ENCODE measurements around the gene CDCA5.
"Not testable (repeated sequence)": the region's sequence is repeated elsewhere in the genome, so short reads cannot be mapped to it uniquely, and the experiment has no call there.

The CDCA5 gene

DNA sequence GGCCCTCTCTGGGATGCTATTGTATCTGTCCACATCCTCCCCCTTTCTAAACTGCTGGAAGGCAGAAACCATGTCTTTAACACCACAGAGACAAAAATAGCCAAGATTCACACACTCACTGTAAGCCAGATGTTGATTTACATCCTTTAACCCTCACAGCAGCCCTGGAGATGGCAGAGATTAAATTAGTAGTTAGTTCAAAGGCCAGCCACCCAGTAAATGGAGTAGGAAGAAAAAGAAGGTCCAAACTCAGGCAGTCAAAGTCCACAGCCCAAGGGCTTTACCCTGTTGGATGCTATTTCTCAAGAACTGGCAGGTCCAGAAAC, 35.8 kb upstream of the CDCA5 start:
- no peak for TF ChIP-seq PAX5 (IDR thresholded peaks at IDR 0.05; ENCODE audit: insufficient read depth, low read length, severe bottlenecking)
- TF ChIP-seq TAF1 (IDR thresholded peaks at IDR 0.05; ENCODE audit: low read depth, low read length), result no peak
- TF ChIP-seq SPI1 (IDR thresholded peaks at IDR 0.05; ENCODE audit: low read depth, low read length), result no peak
- TF ChIP-seq POLR2AphosphoS5 (IDR thresholded peaks at IDR 0.05; ENCODE audit: low read depth, low read length), result no peak
- TF ChIP-seq POLR2A (IDR thresholded peaks at IDR 0.05; ENCODE audit: low read depth, low read length), result no peak
- TF ChIP-seq POU2F2 (IDR thresholded peaks at IDR 0.05; ENCODE audit: low read depth, low read length), result no peak
- DNase-seq (ENCODE audit: insufficient read length, low spot score) (no peak), FAIRE-seq (no peak)

DNA sequence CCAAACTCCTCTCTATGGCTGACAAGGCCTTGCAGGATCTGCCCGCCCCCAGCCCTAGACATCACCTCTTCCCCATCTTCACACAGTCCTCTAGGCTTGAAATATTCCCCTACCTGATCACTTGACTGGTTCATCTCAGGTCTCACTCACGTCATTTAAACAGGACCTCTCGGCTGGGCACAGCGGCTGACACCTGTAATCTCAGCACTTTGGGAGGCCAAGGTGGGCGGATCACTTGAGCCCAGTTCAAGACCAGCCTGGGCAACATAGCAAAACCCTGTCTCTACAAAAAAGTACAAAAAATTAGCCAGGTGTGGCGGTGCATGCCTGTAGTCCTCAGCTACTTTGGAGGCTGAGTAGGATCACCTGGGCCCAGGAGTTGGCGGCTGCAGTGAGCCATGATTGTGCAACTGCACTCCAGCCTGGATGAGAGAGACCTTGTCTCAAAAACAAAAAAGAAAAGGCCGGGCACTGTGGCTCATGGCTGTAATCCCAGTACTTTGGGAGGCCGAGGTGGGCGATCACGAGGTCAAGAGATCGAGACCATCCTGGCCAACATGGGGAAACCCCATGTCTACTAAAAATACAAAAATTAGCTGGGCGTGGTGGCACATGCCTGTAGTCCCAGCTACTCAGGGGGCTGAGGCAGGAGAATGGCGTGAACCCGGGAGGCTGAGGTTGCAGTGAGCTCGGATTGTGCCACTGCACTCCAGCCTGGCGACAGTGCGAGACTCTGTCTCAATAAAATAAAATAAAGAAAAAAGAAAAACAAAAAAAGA, 35.2 kb upstream of the CDCA5 start:
- FAIRE-seq; DNase-seq (ENCODE audit: insufficient read length, low spot score): not testable (repeated sequence)
- TF ChIP-seq POLR2A (IDR thresholded peaks at IDR 0.05; ENCODE audit: low read depth, low read length) (peak; percentile 22), POLR2AphosphoS5 (IDR thresholded peaks at IDR 0.05; ENCODE audit: low read depth, low read length) (peak; percentile 53; the same call in 1 of the 2 replicates)

DNA sequence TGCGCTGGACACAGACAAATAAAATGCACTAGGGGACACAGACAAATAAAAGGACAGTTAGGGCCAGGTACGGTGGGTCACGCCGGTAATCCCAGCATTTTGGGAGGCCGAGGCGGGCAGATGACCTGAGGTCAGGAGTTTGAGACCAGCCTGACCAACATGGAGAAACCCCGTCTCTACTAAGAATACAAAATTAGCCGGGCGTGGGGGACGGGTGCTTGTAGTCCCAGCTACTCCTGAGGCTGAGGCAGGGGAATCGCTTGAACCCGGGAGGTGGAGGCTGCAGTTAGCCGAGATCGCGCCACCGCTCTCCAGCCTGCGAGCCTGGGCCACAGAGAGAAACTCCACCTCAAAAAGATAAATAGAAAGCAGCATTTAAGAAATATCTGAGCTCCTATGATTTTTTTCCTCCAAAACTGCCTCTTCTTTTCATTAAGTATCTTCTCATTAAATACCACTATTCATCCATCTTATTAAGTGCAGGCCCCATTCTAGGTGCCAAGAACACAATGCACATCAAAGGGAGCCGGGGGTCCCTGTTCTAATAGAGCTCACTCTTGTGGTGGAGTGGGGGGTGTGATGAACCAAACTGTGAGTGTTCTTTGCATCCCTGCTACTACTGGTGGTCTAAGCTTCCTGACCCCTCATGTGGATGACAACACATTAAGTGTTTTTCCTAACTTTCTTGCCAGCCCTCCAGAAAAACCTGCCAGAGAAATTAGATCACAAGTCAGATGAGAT, 34.4 kb upstream of the CDCA5 start:
- TF ChIP-seq PAX5 (IDR thresholded peaks at IDR 0.05; ENCODE audit: insufficient read depth, low read length, severe bottlenecking) (no peak), POLR2AphosphoS5 (IDR thresholded peaks at IDR 0.05; ENCODE audit: low read depth, low read length) (no peak), POU2F2 (IDR thresholded peaks at IDR 0.05; ENCODE audit: low read depth, low read length) (no peak), SPI1 (IDR thresholded peaks at IDR 0.05; ENCODE audit: low read depth, low read length) (no peak), TAF1 (IDR thresholded peaks at IDR 0.05; ENCODE audit: low read depth, low read length) (no peak), POLR2A (IDR thresholded peaks at IDR 0.05; ENCODE audit: low read depth, low read length) (no peak)
- FAIRE-seq, result no peak
- DNase-seq (ENCODE audit: insufficient read length, low spot score), result no peak

DNA sequence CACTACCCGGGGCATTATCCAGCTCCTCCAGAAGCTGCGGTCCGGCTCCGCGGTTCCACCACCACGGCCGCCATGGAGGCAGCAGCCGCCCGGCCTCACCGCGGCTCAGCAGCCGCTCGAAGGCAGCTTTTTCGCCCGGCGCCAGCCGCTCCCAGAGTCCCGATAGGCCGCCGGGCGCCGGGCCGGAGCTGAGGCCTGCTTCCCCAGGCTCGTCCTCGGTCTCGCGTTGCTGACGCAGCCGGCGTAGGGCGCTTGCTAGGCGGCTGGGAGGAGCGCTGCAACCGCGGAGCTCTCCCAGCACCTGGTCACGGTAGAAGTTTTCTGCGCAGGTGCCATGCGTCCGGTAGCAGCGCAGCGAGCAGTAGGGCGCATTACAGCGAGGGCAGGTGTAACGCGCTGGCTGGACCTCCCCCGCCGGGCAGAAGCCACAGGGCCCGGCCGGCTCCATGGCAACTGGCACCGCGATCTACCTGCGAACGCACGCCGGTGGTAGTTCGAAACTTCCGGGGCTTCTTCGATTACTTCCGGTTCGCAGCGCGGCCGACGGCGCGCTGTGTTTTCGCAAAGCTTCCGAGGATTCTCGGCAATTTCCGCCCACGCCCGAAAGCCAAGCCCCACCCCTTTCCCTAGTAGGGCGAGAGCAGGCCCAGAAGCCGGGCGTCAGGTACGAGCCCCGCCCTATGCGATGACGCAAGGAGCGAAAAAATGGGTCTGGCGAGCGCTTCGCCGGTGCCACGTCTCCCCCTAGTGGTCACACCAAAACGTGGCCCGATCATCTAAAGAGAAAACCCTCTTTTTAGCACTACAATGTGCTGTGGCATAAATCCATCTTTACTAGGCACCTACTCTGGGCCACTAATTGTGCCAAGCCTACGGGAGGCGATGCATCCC, 33.6 kb upstream of the CDCA5 start, which contains the start of gene ZNHIT2:
Gene ZNHIT2, minus strand, starts transcription at position 496 of the 891 bp plus-strand sequence. Its CDS starts 48 bp downstream, at position 448.
- peak; percentile 84 for DNase-seq (ENCODE audit: insufficient read length, low spot score)
- TF ChIP-seq POLR2AphosphoS5 (IDR thresholded peaks at IDR 0.05; ENCODE audit: low read depth, low read length) (peak; percentile 96), POU2F2 (IDR thresholded peaks at IDR 0.05; ENCODE audit: low read depth, low read length) (peak; percentile 81), POLR2A (IDR thresholded peaks at IDR 0.05; ENCODE audit: low read depth, low read length) (peak; percentile 95), TAF1 (IDR thresholded peaks at IDR 0.05; ENCODE audit: low read depth, low read length) (peak; percentile 60), PAX5 (IDR thresholded peaks at IDR 0.05; ENCODE audit: insufficient read depth, low read length, severe bottlenecking) (peak; percentile 9), SPI1 (IDR thresholded peaks at IDR 0.05; ENCODE audit: low read depth, low read length) (no peak)
- peak; percentile 96 for FAIRE-seq

DNA sequence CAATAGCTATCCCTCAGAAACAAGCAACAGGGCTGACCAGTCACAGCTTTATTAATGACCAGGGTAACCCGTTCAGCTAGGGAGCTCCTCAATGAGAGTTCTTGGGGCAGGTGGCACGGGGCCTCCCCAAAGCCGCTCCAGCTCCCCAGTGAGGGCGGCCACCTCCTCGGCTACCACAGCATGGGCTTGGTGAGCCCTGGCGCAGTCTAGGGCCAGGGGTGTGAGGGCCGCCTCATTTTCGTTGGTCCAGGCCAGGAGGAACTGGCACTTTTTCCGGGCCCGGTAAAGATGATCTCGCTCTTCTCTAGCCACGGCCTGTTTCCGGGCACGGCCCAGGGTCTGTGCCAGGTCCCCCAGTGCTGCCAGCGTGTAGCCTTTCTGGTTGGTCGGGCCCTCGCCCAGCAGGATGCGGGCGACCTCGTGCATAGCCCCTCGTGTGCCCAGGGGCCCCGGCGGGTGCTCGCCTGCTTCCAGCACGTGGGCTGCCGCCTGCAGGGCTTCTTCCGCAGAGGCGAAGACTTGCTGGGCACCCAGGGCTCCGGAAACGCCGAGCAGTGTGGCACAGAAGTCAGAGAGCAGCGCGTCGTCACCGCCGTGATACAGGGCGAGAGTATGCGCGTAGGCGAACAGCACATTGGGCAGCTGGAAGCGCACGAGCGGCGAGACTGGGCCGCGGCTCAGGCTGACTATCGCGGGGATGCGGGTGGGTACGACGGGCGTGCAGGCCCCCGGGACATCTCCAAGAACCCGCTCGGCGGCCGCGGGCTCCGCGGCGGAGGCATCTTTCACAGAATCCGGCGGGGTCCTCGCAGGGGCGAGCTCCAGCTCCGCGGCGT, 32.7 kb upstream of the CDCA5 start:
- TF ChIP-seq TAF1 (IDR thresholded peaks at IDR 0.05; ENCODE audit: low read depth, low read length) (no peak), POLR2AphosphoS5 (IDR thresholded peaks at IDR 0.05; ENCODE audit: low read depth, low read length) (peak; percentile 68), SPI1 (IDR thresholded peaks at IDR 0.05; ENCODE audit: low read depth, low read length) (no peak)
- peak; percentile 81 for FAIRE-seq
- no peak for DNase-seq (ENCODE audit: insufficient read length, low spot score)

DNA sequence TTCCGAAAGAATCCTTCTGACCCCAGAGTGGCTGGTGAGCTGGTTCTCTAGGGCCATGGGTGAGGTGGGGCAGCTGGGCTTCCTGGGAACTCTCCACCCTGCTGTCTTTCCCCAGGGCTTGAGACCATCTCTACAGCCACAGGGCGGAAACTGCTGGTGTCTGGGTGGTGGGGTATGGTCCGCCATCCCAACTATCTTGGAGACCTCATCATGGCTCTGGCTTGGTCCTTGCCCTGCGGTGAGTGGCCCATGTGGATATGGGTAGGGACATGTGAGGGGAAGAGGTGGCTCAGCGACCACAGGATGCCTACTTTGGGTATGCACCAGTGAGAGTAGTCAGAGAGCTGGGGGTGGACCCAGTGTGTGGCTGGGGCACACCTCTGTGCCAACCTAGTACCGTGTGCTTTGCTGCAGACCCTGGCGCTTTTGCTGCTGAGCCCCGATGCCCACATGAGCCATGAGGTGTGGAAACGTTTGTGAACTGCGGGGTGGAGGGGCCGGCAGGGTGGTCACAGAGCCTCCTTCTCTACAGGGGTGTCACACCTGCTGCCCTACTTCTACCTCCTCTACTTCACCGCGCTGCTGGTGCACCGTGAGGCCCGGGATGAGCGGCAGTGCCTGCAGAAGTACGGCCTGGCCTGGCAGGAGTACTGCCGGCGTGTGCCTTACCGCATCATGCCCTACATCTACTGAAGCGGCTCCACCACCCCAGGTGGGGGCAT, 31.7 kb upstream of the CDCA5 start:
- DNase-seq (ENCODE audit: insufficient read length, low spot score), result no peak
- no peak for FAIRE-seq
- TF ChIP-seq POU2F2 (IDR thresholded peaks at IDR 0.05; ENCODE audit: low read depth, low read length), result no peak
- peak; percentile 52 for TF ChIP-seq POLR2AphosphoS5 (IDR thresholded peaks at IDR 0.05; ENCODE audit: low read depth, low read length)
- peak; percentile 48; the same call in 1 of the 2 replicates for TF ChIP-seq POLR2A (IDR thresholded peaks at IDR 0.05; ENCODE audit: low read depth, low read length)
- no peak for TF ChIP-seq PAX5 (IDR thresholded peaks at IDR 0.05; ENCODE audit: insufficient read depth, low read length, severe bottlenecking)
- no peak for TF ChIP-seq SPI1 (IDR thresholded peaks at IDR 0.05; ENCODE audit: low read depth, low read length)
- no peak for TF ChIP-seq TAF1 (IDR thresholded peaks at IDR 0.05; ENCODE audit: low read depth, low read length)

DNA sequence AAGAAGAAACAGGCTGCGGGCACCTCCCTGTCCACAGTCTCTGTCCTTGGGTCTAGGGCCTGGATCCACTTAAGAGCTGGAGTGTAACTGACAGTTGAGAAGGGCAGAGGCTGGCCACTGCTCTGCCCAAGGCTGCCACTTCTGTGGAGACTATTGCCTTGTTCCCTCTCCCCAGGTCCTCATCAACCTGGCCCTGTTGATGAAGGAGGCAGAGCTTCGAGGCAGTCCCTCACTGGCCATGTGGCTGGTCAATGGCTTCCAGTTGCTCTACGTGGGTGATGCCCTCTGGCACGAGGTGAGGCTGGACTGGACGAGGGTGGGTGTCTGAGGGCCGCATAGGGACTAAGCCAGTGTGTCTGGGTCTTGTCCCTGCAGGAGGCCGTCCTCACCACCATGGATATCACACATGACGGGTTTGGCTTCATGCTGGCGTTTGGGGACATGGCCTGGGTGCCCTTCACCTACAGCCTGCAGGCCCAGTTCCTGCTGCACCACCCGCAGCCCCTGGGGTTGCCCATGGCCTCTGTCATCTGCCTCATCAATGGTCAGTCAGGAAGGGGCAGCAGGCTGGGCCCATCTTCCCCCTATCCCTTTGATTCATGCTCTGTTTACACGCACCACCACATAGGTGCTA, 30.8 kb upstream of the CDCA5 start:
- no peak for DNase-seq (ENCODE audit: insufficient read length, low spot score)
- no peak for FAIRE-seq
- TF ChIP-seq SPI1 (IDR thresholded peaks at IDR 0.05; ENCODE audit: low read depth, low read length), result no peak
- no peak for TF ChIP-seq PAX5 (IDR thresholded peaks at IDR 0.05; ENCODE audit: insufficient read depth, low read length, severe bottlenecking)
- peak; percentile 52; the same call in 1 of the 2 replicates for TF ChIP-seq POLR2AphosphoS5 (IDR thresholded peaks at IDR 0.05; ENCODE audit: low read depth, low read length)
- no peak for TF ChIP-seq POU2F2 (IDR thresholded peaks at IDR 0.05; ENCODE audit: low read depth, low read length)
- TF ChIP-seq POLR2A (IDR thresholded peaks at IDR 0.05; ENCODE audit: low read depth, low read length), result no peak; the same call in 1 of the 2 replicates
- TF ChIP-seq TAF1 (IDR thresholded peaks at IDR 0.05; ENCODE audit: low read depth, low read length), result no peak

Measured in GM12891 (cell line).